SK-N-SH treated with all-trans-retinoic acid at 6 μM for 48 hours (cell line): ENCODE results near the gene RASAL1.

Experiments used
- ARNTL ChIP-seq: fragments of 450-650 bp; formaldehyde crosslinking; IDR thresholded peaks from 2 replicates; pipeline ENCODE4 v1.5.0; 2020; ENCODE audit warnings: low read depth, mild to moderate bottlenecking, moderate library complexity, borderline replicate concordance
- CREB5 ChIP-seq: fragments of 250-450 bp; sonication (Bioruptor Pico); IDR thresholded peaks from 2 replicates; pipeline ENCODE4 v1.5.1; 2020; ENCODE audit warnings: low read depth, mild to moderate bottlenecking, moderate library complexity
- CSDC2 ChIP-seq: fragments of 250-450 bp; sonication (Bioruptor Pico); IDR thresholded peaks from 2 replicates; pipeline ENCODE4 v1.5.0; 2020; ENCODE audit warnings: mild to moderate bottlenecking, moderate library complexity
- CSRNP3 ChIP-seq: fragments of 250-450 bp; sonication (Bioruptor Pico); IDR thresholded peaks from 2 replicates; pipeline ENCODE4 v1.5.1; 2021; ENCODE audit warnings: mild to moderate bottlenecking, moderate library complexity
- OSR1 ChIP-seq: fragments of 250-450 bp; sonication (Bioruptor Pico); IDR thresholded peaks from 2 replicates; pipeline ENCODE4 v1.8.0; 2022; ENCODE audit warnings: moderate library complexity, mild to moderate bottlenecking, inconsistent platforms
- PATZ1 ChIP-seq: fragments of 250-450 bp; sonication (Bioruptor Pico); IDR thresholded peaks from 2 replicates; pipeline ENCODE4 v1.8.0; 2020; ENCODE audit warnings: mild to moderate bottlenecking, moderate library complexity, borderline replicate concordance
- POU6F1 ChIP-seq: fragments of 250-450 bp; sonication (Bioruptor Pico); IDR thresholded peaks from 2 replicates; pipeline ENCODE4 v1.8.0; 2021; ENCODE audit warnings: low read depth, mild to moderate bottlenecking, moderate library complexity, borderline replicate concordance
- PPARA ChIP-seq: fragments of 250-450 bp; sonication (Bioruptor Pico); IDR thresholded peaks from 2 replicates; pipeline ENCODE4 v1.5.0; 2020; ENCODE audit warnings: mild to moderate bottlenecking, borderline replicate concordance
- TOX ChIP-seq: fragments of 250-450 bp; sonication (Bioruptor Pico); IDR thresholded peaks from 2 replicates; pipeline ENCODE4 v1.8.0; 2021; ENCODE audit warnings: mild to moderate bottlenecking, moderate library complexity, borderline replicate concordance
- ZC3H10 ChIP-seq: fragments of 250-450 bp; sonication (Bioruptor Pico); IDR thresholded peaks from 2 replicates; pipeline ENCODE4 v1.5.1; 2021; ENCODE audit warnings: mild to moderate bottlenecking, moderate library complexity
- ZFP30 ChIP-seq: fragments of 450-650 bp; formaldehyde crosslinking; IDR thresholded peaks from 2 replicates; pipeline ENCODE4 v1.5.0; 2022; ENCODE audit warnings: mild to moderate bottlenecking, moderate library complexity
- ZNF565 ChIP-seq: fragments of 450-650 bp; formaldehyde crosslinking; conservative IDR thresholded peaks from 2 replicates; pipeline ENCODE4 v1.5.0; 2020; ENCODE audit warnings: low read depth, mild to moderate bottlenecking, moderate library complexity

GRCh38 chr12:113119980-113120669 is 15.4 kb downstream of the RASAL1 start:
- no peak for TF ChIP-seq ZNF565 (CRISPR knock-in tag)
- no peak for TF ChIP-seq CSRNP3 (CRISPR knock-in tag)
- TF ChIP-seq TOX (CRISPR knock-in tag), result no peak
- TF ChIP-seq POU6F1 (CRISPR knock-in tag), result no peak
- no peak for TF ChIP-seq PATZ1 (CRISPR knock-in tag)
- no peak for TF ChIP-seq CSDC2 (CRISPR knock-in tag)
- no peak for TF ChIP-seq PPARA (CRISPR knock-in tag)
- TF ChIP-seq ZFP30, result no peak
- no peak for TF ChIP-seq ARNTL
- no peak for TF ChIP-seq ZC3H10 (CRISPR knock-in tag)
- TF ChIP-seq CREB5, result no peak
- no peak for TF ChIP-seq OSR1 (CRISPR knock-in tag)
